Neural progenitor cell (in vitro differentiated cells): ENCODE data around the gene C2orf68.

ENCODE experiments used
- EZH2 ChIP-seq: fragments of 200-600 bp; sonication (generic); IDR thresholded peaks from 2 replicates; pipeline ENCODE4 v1.6.1; 2017; ENCODE audit warnings: antibody characterized with exemption, mild to moderate bottlenecking, moderate library complexity
- EZH2phosphoT487 ChIP-seq: fragments of 200-600 bp; sonication (generic); IDR thresholded peaks from 2 replicates; pipeline ENCODE4 v1.6.1; 2017; ENCODE audit warnings: antibody characterized with exemption
- TF ChIP-seq, protein P1 (sequence below): fragments of 200-600 bp; sonication (generic); IDR thresholded peaks from 2 replicates; pipeline ENCODE4 v1.5.1; 2017; ENCODE audit warnings: antibody characterized with exemption, mild to moderate bottlenecking

DNA sequence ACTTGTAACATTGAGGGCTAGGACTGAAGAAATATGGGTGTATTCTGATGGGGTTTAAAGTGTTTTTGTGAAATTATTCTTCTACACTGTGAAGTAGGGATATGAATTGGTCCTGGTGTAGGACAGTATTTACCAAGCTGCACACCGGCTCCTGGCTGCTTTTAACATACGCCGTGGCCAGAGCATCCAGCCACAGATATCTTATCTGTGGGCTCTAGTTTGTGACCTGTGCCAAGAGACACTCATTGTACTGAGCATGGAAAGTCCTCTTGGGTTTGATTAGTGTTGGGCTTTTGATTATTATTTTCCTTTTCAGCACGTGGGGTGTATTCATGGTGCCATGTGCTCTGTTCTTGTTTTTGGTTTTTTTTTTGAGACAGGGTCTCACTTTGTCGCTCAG, 12.1 kb upstream of the C2orf68 start:
- TF ChIP-seq, protein P1, sequence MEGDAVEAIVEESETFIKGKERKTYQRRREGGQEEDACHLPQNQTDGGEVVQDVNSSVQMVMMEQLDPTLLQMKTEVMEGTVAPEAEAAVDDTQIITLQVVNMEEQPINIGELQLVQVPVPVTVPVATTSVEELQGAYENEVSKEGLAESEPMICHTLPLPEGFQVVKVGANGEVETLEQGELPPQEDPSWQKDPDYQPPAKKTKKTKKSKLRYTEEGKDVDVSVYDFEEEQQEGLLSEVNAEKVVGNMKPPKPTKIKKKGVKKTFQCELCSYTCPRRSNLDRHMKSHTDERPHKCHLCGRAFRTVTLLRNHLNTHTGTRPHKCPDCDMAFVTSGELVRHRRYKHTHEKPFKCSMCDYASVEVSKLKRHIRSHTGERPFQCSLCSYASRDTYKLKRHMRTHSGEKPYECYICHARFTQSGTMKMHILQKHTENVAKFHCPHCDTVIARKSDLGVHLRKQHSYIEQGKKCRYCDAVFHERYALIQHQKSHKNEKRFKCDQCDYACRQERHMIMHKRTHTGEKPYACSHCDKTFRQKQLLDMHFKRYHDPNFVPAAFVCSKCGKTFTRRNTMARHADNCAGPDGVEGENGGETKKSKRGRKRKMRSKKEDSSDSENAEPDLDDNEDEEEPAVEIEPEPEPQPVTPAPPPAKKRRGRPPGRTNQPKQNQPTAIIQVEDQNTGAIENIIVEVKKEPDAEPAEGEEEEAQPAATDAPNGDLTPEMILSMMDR: no peak
- TF ChIP-seq EZH2phosphoT487 (no peak), EZH2 (no peak)
